Prostate gland (tissue), 2 donors: Measurements from ENCODE around the gene WDFY2.
"Not testable (repeated sequence)": the region's sequence is repeated elsewhere in the genome, so short reads cannot be mapped to it uniquely, and the experiment has no call there.

Source experiments
- CTCF ChIP-seq, 4 experiments: fragments of 200-600 bp in 2 of 4; fragments of 450-650 bp in 2 of 4; sonication (generic) in 2 of 4; IDR thresholded peaks; 1 replicate in 3 of 4; 2 replicates in 1 of 4; pipeline ENCODE4 v1.5.1; 2016 to 2019; ENCODE audit warnings: antibody characterized with exemption in 4 of 4, mild to moderate bottlenecking in 2 of 4, moderate library complexity in 2 of 4
- POLR2A ChIP-seq: fragments of 450-650 bp; IDR thresholded peaks from one replicate; pipeline ENCODE4 v1.6.1; 2016; ENCODE audit warnings: antibody characterized with exemption, mild to moderate bottlenecking
- POLR2AphosphoS5 ChIP-seq: sonication (generic); formaldehyde crosslinking; IDR thresholded peaks from one replicate; pipeline ENCODE4 v1.6.1; 2017; ENCODE audit warnings: antibody characterized with exemption

GRCh38 chr13:51652193-51652592 is 67.9 kb downstream of the WDFY2 start:
- TF ChIP-seq CTCF (IDR thresholded peaks at IDR 0.05); POLR2AphosphoS5; POLR2A: not testable (repeated sequence)
